NCI-H187 (cell line): ENCODE results near the gene RRP1B.
"Not testable (repeated sequence)": the region's sequence is repeated elsewhere in the genome, so short reads cannot be mapped to it uniquely, and the experiment has no call there.

Experiments used
- DNase-seq, 2 experiments: peaks; one replicate each; lab custom pipeline; 2025; lab: John Stamatoyannopoulos, UW

Gene RRP1B

DNA sequence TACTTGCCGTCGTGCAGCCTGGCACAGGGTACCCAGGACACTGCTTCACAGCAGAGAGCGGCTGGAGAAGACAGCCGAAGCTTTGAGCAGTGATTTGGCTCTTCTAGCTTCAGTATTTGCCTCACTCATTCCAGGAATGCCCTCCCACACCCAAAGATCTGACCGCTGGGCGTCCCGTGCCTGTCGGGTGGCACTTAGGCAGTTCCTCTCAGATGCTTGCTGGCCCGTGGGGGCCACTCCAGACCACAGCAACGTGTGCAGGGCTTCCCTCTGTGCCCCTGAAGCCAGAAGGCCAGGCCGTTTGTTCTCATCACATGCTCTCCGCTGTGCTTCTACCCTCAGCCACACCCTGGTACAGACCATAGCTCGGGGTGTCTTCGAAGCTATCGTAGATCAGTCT is 17.0 kb downstream of the RRP1B start:
- no peak for DNase-seq

DNA sequence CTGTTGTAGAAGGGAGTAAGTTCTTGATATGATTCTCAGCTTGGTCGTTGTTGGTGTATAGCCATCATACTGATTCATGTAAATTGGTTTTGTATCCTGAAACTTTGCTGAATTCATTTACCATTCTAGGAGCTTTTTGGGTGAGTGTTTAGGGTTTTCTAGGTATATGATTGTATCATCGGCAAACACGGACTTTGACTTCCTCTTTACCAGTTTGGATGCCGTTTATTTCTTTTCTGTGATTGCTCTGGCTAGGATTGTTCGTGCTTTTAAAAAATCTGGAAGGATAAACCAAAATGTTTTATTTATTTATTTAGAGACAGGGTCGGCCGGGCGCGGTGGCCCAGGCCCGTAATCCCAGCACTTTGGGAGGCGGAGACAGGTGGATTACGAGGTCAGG is 20.6 kb downstream of the RRP1B start:
- no peak for DNase-seq

DNA sequence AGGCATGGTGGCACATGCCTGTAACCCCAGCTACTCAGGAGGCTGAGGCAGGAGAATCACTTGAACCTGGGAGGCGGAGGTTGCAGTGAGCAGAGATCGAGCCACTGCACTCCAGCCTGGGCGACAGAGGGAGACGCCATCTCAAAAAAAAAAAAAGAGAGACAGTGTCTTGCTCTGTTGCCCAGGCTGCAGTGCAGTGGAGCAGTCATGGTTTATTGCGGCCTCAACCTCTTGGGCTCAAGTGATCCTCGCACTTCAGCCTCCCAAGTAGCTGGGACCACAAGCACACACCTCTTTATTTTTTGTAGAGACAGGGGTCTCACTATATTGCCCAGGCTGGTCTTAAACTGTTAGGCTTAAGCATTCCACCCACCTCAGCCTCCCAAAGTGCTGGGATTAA is 21.1 kb downstream of the RRP1B start:
- not testable (repeated sequence) for DNase-seq

DNA sequence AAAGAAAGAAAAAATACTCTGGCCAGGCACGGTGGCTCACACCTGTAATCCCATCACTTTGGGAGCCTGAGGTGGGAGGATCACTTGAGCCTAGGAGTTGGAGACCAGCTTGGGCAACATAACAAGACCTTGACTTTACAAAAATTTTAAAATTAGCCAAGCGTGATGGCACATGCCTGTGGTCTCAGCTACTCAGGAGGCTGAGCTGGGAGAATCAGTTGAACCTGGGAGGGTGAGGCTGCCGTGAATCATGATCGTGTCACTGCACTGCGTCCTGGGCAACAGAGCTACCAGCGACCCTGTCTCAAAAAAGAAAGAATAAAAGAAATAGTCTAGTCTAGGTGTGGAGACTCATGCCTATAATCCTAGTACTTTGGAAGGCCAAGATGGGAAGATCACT is 22.3 kb downstream of the RRP1B start:
- DNase-seq: no peak

DNA sequence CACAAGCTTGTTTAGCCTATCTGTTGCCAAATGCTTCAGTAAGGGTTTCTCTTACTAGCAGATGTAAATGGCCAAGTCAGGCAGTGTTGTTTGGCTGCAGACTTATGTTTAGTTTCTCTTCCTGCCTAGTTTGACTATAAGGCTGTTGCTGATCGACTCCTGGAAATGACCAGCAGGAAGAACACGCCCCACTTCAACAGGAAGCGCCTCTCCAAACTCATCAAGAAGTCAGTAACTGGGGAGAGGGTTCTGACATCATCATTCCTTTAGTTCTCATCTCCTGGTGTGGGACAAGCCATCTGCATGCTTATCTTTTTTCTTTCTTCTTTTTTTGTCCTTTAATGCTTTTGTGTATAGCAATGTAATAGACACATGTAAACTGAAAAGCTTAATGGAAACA is 25.1 kb downstream of the RRP1B start:
- no peak for DNase-seq

DNA sequence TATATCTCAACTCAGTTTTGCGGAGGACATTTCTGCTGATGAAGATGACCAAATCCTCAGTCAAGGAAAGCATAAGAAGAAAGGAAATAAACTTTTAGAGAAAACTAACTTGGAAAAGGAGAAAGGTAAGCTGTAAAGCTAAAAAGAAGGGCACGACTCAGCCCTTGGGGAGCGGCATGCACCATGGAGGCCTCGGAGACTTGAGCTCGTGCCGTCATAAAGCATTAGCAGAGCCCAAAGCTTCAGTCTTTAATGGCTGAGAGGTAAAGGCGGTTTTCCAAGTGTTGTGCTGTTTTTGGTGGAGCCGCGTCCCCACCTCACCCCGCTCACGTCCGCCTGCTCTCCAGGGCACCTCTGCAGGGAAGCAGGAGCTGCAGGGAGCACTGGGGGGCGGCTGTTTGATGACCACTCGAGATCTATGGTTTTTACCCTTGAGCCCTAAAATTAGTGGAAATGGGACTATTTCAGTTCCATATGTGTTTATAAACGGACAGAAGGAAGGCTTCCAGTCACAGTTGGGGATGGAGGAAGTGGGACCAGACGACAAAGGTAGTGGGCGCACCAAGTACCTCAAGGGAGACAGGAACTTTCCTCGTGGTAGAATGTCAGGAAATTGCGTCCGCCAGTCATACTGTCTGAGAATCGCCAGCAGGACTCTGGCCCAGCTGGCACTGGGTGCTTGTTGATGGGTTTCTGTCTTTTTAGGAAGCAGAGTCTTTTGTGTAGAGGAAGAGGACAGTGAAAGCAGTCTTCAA is 27.6 kb downstream of the RRP1B start:
- DNase-seq: no peak

DNA sequence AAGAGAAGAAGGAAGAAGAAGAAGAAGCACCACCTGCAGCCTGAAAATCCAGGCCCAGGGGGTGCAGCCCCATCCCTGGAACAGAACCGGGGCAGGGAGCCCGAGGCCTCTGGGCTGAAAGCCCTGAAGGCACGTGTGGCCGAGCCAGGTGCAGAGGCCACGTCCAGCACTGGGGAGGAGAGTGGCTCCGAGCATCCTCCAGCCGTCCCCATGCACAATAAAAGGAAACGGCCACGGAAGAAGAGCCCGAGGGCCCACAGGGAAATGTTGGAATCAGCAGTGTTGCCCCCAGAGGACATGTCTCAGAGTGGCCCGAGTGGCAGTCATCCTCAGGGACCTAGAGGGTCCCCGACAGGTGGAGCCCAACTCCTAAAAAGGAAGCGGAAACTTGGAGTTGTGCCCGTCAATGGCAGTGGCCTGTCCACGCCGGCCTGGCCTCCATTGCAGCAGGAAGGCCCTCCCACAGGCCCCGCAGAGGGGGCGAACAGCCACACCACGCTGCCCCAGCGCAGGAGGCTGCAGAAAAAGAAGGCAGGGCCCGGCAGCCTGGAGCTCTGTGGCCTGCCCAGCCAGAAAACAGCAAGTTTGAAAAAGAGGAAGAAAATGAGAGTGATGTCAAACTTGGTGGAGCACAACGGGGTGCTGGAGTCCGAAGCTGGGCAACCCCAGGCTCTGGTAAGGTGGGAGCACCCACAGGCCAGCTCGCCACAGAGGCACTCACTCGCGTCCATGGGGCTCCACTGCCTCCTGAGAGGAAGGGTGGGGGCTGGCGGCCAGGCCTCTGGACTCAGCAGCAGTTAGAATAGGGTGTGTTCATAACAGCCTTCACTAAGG is 28.4 kb downstream of the RRP1B start:
- DNase-seq: no peak

DNA sequence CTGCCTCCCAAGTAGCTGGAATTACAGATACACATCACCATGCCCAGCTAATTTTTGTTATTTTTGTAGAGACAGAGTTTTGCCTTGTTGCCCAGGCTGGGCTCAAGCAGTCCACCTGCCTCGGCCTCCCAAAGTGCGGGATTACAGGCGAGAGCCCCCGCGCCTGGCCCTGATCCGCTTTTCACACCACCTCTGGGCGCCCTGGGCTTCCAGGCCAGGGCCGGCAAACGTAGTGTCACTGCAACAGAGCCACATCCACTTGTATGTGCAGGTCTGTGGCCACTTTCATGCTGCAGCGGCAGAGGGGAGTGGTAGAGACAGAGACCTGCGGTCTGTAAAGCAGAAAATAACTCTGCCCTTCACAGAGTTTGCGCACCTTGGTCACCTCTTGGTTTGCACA is 29.5 kb downstream of the RRP1B start:
- DNase-seq: no peak

DNA sequence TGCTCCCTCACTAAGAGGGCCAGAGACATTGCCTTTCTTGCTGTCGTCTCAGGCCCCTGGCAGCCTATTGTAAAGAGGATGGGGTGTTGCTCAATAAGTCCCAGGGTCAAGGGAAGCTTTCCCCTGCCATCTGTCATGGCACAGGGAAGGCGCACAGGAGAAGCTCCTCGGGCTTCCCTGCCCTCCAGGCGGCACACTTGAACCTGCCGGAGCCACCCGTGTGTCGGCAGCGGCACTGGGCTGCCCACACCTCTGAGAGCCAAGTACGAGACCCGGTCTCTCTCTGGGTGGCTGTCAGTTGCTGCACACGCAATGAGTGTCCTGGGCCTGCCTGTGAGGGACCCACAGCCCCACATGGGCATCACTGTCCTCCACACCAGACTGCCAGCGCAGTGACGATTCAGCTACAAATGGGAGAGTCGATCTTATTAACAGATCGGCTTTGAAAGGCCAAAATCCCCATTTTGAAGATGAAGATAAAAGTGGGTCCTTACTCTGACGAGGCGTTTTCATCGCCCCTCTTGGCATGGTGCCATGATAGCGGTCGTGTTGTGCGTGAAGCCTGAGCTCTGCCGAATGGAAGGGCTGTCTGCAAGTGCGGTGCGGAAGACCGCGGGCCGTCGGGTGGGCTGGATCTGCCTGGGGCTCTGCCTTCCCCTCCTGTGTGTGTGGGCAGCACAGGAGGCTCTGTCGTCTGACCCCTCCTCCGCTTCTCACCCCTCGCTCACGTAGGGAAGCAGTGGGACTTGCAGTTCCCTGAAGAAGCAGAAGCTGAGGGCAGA is 30.4 kb downstream of the RRP1B start:
- DNase-seq: no peak

DNA sequence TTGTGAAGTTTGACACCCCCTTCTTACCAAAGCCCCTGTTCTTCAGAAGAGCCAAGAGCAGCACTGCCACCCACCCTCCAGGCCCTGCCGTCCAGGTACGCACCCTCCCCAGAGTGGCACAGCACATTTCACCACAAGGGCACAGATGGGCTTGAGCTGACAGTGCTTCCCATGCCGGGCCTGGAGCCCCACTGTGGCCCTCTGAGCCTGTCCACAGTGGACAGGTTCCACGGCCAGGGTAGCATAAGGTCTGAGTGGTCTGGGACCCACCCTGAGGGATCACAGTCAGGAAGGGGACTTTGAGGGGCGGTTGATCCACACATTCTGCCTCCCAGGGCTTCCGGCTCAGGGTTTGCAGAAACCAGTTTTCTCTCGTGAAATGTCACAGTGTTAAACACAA is 31.0 kb downstream of the RRP1B start:
- DNase-seq: no peak

DNA sequence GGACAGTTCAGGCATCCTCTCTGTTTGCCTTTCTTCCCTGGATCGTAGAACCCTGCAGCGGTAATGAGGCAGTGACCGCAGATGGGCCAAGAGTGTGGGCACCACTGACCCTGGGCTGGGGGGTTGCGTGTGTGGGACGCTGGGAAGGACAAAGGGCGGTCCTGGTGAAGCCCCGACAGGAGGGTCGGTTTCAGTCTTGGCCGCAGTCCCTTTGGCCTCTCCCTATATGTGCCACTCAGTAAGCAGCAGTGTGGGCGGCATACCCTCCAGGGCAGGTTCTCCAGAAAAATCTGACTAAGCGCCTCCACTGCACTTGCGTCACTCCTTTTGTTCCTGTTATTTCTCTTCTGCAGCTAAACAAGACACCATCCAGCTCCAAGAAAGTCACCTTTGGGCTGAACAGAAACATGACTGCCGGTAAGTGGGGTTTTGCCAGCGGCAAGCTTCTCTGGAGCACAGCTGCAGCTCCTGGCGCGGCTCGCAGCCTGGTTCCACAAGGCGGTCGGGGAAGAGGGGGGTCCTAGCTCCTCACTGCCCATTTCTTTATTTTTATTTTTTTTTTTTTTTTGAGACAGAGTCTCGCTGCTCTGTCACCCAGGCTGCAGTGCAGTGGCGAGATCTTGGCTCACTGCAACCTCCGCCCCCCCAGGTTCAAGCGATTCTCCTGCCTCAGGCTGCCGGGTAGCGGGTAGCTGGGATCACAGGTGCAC is 31.9 kb downstream of the RRP1B start:
- no peak for DNase-seq

DNA sequence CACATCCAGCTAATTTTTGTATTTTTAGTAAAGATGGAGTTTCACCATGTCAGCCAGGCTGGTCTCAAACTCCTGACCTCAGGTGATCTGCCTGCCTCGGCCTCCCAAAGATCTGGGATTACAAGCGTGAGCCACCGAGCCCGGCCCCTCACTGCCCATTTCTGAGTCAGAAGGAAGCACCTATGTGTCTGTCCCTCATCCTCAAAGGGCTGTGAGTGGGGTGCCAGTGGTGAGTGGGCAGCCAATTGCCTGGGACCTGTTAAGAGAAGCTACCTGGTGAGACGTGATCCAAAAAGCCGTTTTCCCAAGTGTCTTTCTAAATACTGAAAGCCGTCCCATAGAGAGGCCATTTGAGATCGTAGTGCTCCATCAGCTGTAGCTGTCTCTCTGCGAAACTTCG is 32.4 kb downstream of the RRP1B start:
- no peak for DNase-seq

DNA sequence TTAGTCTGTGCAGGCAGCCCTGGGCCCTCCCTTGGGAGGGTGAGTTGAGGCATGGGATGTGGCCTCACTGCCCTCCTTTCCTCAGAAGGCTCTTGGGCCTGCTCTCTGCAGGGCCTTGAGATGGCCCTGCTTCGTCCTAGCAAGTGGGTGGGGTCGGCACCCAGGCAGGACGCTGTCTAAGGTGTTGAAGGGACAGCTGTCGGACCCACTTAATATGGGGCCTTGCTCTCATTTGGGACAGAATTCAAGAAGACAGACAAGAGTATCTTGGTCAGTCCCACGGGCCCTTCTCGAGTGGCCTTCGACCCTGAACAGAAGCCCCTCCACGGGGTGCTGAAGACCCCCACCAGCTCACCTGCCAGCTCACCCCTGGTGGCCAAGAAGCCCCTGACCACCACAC is 33.6 kb downstream of the RRP1B start:
- DNase-seq: no peak

DNA sequence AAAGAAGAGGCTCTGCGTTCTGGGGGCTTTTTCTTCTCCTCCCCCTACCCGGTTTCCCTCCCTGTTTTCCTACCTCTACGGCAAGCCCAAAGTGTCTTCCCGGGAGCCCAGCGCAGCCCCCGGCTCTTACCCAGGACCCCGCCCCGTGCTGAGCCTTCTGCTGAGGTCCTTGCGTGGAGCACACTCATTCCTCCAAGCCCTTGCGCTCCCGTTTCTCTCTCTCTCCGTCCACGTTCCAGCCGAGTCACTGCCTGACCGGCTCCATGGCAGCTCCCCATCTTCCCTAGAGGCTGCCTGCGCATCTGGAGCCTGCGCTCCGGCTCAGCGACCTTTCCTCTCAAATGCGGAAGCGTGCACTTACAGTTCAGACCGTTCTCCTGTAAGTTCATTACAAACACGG is 34.6 kb downstream of the RRP1B start:
- no peak for DNase-seq

DNA sequence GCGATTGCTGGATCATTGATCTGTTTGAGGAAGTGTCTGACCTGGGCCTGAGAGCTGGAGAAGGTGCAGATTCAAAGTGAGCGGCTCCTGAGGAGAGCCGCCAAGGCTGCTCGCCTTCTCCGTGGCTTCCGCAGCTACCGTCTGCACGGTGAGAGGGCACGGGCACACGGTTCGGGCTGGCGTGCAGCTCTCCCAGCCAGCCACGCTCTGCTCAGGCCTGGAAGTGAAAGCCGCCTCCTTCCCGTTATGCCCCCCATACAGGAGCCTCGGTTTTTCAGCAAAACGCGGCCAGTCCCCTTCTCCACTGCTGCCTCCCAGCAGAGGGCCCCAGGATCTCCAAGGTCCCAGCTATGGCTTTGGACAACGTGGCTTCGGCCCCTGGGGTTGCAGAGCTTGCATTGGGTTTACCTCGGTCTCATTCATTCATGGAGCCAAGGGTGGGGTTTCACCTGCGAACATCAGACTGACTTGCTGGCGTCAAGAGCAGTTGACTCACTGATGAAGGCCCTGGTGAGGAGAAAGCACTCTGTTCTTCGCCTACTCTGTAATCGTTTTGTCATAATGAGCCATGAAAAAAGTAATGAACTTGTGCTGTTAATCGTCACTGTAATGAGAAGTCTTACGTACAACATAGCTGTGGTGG is 35.2 kb downstream of the RRP1B start:
- DNase-seq: no peak

DNA sequence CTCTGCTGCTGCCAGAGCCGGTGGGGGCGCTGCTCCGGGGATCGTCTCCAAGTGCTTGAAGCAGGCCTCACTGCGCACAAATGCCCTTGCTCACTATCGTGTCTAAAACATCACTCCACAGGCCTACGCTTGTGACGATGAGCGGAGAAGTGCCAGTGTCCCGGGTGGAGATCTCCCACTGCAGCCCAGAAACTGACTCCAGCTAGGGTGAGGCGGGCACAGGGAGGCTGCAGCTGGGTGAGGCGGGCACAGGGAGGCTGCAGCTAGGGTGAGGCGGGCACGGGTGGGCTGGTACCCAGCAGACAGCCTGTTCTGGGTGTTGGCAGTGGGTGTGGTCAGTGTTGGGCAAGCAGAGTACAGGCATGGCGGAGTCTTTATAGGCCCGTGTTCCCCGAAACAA is 36.9 kb downstream of the RRP1B start:
- DNase-seq: no peak

DNA sequence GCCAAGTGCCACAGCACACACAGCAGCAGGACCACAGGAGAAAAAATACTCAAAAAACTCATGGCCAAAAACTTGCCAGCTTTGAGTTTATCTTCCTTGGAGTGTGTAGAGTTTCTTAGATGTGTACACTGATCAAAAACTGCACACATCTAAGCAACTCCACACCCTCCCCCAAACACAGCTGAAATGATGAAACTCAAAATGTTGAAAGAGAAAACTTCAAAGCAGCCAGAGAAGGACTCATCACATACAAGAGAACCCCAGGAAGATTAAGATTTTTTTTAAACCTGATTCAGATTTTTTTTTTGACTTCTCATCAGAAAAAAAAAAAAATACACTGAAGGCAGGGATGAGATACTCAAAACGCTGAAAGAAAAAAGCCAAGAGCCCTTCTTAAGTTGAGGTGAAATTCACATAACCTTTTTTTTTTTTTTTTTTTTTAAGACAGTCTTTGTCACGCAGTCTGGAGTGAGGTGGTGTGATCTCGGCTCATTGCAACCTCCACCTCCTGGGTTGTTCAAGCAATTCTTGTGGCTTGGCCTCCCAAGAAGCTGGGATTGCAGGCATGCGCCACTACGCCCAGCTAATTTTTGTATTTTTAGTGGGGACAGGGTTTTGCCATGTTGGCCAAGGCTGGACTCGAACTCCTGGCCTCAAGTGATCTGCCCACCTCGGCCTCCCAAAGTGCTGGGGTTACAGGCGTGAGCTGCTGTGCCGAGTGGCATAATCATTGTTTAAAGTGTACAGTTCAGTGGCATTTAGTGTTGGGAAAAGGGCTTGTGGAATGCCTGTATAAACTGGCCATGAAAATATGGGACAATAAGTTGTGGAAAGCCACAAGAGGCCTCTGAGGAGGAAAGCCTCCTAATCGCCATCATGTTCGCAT is 38.6 kb downstream of the RRP1B start:
- DNase-seq: no peak

DNA sequence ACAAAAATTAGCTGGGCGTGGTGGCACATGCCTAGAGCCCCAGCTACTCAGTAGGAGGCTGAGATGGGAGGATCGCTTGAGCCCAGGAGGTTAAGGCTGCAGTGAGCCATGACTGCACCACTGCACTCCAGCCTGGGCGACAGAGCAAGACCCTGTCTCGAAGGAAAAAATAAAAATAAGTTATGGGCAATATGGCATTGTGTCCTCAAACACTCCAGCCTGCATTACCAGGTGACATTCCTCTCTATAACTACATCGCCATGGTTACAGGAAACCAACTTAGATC is 40.1 kb downstream of the RRP1B start:
- DNase-seq: not testable (repeated sequence)

DNA sequence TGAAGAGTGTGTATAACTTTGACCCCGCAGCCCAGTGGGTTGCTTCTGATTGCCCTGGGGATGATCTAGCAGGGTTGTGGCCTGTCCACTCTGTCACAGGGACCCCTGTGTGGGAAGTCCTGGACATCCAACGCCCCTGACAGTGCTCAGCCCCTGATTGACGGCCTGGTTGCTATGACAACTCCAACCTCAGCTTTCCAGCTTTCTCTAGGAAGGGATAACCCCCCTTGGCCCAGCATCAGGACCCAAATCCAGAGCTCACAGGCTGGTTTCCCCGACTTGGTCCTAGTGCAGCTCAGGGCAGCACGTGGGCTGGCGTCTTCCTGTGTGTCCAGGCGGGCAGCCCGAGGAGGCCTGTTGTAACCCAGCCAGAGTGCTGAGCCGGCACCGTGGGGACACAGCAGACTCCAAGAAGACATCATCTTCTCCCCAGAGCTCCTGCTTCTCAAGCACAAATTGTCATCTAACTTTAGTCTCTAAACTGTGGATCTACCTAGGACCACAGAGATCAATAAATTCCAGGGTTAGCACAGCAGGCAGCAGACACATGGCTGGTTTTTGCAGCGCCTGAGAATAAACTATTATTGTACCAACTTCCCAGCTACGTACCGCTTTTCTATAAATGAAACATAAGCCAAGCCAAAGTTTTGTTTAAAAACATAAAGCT is 40.7 kb downstream of the RRP1B start:
- DNase-seq: no peak
